MG63 (cell line): Measurements from ENCODE around the gene ACO1. TPM values are rescaled to one million over a fixed set of nuclear protein-coding genes. Genes with fewer than 3 reads are reported as not detected.

Experiments used
- DNase-seq: peaks from one replicate; pipeline ENCODE4 v3.0.0-alpha.2; 2020
- H3K27me3 ChIP-seq: fragments of 250-450 bp; sonication (Bioruptor Pico); 2 replicates; pipeline ENCODE4 v1.5.1; 2020; ENCODE audit warnings: mild to moderate bottlenecking, moderate library complexity
- H3K36me3 ChIP-seq: fragments of 250-450 bp; sonication (Bioruptor Pico); 2 replicates; pipeline ENCODE4 v1.5.1; 2020; ENCODE audit warnings: mild to moderate bottlenecking, moderate library complexity
- H3K4me3 ChIP-seq: fragments of 250-450 bp; sonication (Bioruptor Pico); 2 replicates; pipeline ENCODE4 v1.5.1; 2020; ENCODE audit warnings: mild to moderate bottlenecking, moderate library complexity
- H3K9me3 ChIP-seq: fragments of 250-450 bp; sonication (Bioruptor Pico); 2 replicates; pipeline ENCODE4 v1.5.1; 2020; ENCODE audit warnings: mild to moderate bottlenecking, moderate library complexity
- total RNA-seq: library from RNA; depleted of rRNA; stranded (reverse); fragments of >200 nt; shearing (Covaris generic); gene quantifications from 2 replicates; pipeline ENCODE4 v1.2.3, GENCODE V29; 2014; ENCODE audit warnings: low replicate concordance

Gene ACO1
- total RNA-seq, 1 experiment from 2014 or later: 29.2 TPM

GRCh38 chr9:32431940-32432555 lies 47.6 kb downstream of the ACO1 start:
- Histone ChIP-seq H3K4me3 (no peak overlapping the region), H3K36me3 (no peaks in the 10 kb centered on the region; the same call in none of the 2 replicates), H3K9me3 (no peaks in the 10 kb centered on the region), H3K27me3 (no peaks in the 10 kb centered on the region)
- DNase-seq: peak; percentile 23

GRCh38 chr9:32434892-32435291 lies 50.4 kb downstream of the ACO1 start:
- Histone ChIP-seq H3K4me3 (no peak overlapping the region), H3K36me3 (no peaks in the 10 kb centered on the region; the same call in none of the 2 replicates), H3K9me3 (no peaks in the 10 kb centered on the region), H3K27me3 (no peaks in the 10 kb centered on the region)
- no peak for DNase-seq

GRCh38 chr9:32441678-32442077 lies 57.2 kb downstream of the ACO1 start:
- H3K9me3 ChIP-seq: no peaks in the 10 kb centered on the region
- no peak for DNase-seq
- peaks cover 2% of the 10 kb centered on the region; the same call in 1 of the 2 replicates for H3K36me3 ChIP-seq
- H3K27me3 ChIP-seq: no peaks in the 10 kb centered on the region
- no peak overlapping the region for H3K4me3 ChIP-seq

- DNase-seq: no peak
Measured at GRCh38 chr9:32442433-32442832, 58.0 kb downstream of the ACO1 start.

GRCh38 chr9:32449969-32450368 lies 65.5 kb downstream of the ACO1 start:
- Histone ChIP-seq H3K36me3 (no peaks in the 10 kb centered on the region), H3K27me3 (no peaks in the 10 kb centered on the region), H3K4me3 (no peak overlapping the region), H3K9me3 (no peaks in the 10 kb centered on the region)
- no peak for DNase-seq

More at GRCh38 chr9:32442433-32442832, 58.0 kb downstream of the ACO1 start:
- Histone ChIP-seq H3K9me3 (no peaks in the 10 kb centered on the region), H3K4me3 (no peak overlapping the region), H3K36me3 (peaks cover 2% of the 10 kb centered on the region; the same call in 1 of the 2 replicates), H3K27me3 (no peaks in the 10 kb centered on the region)

- no peak overlapping the region for H3K4me3 ChIP-seq
- DNase-seq: no peak
- H3K36me3 ChIP-seq: no peaks in the 10 kb centered on the region; the same call in 1 of the 2 replicates
- H3K27me3 ChIP-seq: no peaks in the 10 kb centered on the region
- no peaks in the 10 kb centered on the region for H3K9me3 ChIP-seq
Measured at GRCh38 chr9:32454280-32454679, 69.8 kb downstream of the ACO1 start.

GRCh38 chr9:32455738-32456137 lies 71.3 kb downstream of the ACO1 start:
- H3K9me3 ChIP-seq: no peaks in the 10 kb centered on the region
- no peaks in the 10 kb centered on the region for H3K27me3 ChIP-seq
- H3K4me3 ChIP-seq: no peak overlapping the region
- DNase-seq: no peak
- no peaks in the 10 kb centered on the region; the same call in 1 of the 2 replicates for H3K36me3 ChIP-seq

- DNase-seq: no peak
Measured at GRCh38 chr9:32456564-32456963, 72.1 kb downstream of the ACO1 start.

GRCh38 chr9:32463500-32464293 lies 79.3 kb downstream of the ACO1 start:
- H3K36me3 ChIP-seq: no peaks in the 10 kb centered on the region
- H3K9me3 ChIP-seq: no peaks in the 10 kb centered on the region
- H3K4me3 ChIP-seq: no peak overlapping the region
- no peaks in the 10 kb centered on the region for H3K27me3 ChIP-seq
- no peak for DNase-seq

More at GRCh38 chr9:32456564-32456963, 72.1 kb downstream of the ACO1 start:
- H3K4me3 ChIP-seq: no peak overlapping the region
- no peaks in the 10 kb centered on the region; the same call in 1 of the 2 replicates for H3K36me3 ChIP-seq
- no peaks in the 10 kb centered on the region for H3K27me3 ChIP-seq
- H3K9me3 ChIP-seq: no peaks in the 10 kb centered on the region

GRCh38 chr9:32468740-32469139 lies 84.3 kb downstream of the ACO1 start:
- DNase-seq: no peak
- Histone ChIP-seq H3K36me3 (no peaks in the 10 kb centered on the region), H3K27me3 (no peaks in the 10 kb centered on the region), H3K9me3 (no peaks in the 10 kb centered on the region), H3K4me3 (no peak overlapping the region)

- Histone ChIP-seq H3K36me3 (no peaks in the 10 kb centered on the region), H3K27me3 (no peaks in the 10 kb centered on the region), H3K9me3 (no peaks in the 10 kb centered on the region), H3K4me3 (no peak overlapping the region)
- DNase-seq: no peak
Measured at GRCh38 chr9:32472344-32472743, 87.9 kb downstream of the ACO1 start.

GRCh38 chr9:32483343-32483742 lies 98.9 kb downstream of the ACO1 start:
- Histone ChIP-seq H3K4me3 (no peak overlapping the region), H3K9me3 (no peaks in the 10 kb centered on the region), H3K36me3 (no peaks in the 10 kb centered on the region), H3K27me3 (no peaks in the 10 kb centered on the region)
- DNase-seq: no peak

- Histone ChIP-seq H3K4me3 (no peak overlapping the region), H3K9me3 (no peaks in the 10 kb centered on the region), H3K27me3 (no peaks in the 10 kb centered on the region), H3K36me3 (no peaks in the 10 kb centered on the region)
- DNase-seq: no peak
Measured at GRCh38 chr9:32486839-32487562, 102.6 kb downstream of the ACO1 start.

- Histone ChIP-seq H3K36me3 (no peaks in the 10 kb centered on the region), H3K9me3 (no peaks in the 10 kb centered on the region), H3K4me3 (no peak overlapping the region), H3K27me3 (no peaks in the 10 kb centered on the region)
- DNase-seq: no peak
Measured at GRCh38 chr9:32487981-32488380, 103.5 kb downstream of the ACO1 start.

GRCh38 chr9:32490601-32491000 lies 106.2 kb downstream of the ACO1 start:
- Histone ChIP-seq H3K4me3 (no peak overlapping the region), H3K36me3 (no peaks in the 10 kb centered on the region), H3K9me3 (no peaks in the 10 kb centered on the region), H3K27me3 (no peaks in the 10 kb centered on the region)
- no peak for DNase-seq

- Histone ChIP-seq H3K27me3 (no peaks in the 10 kb centered on the region), H3K9me3 (peaks cover 5% of the 10 kb centered on the region; the same call in 1 of the 2 replicates), H3K36me3 (no peaks in the 10 kb centered on the region; the same call in 1 of the 2 replicates), H3K4me3 (no peak overlapping the region)
- DNase-seq: no peak
Measured at GRCh38 chr9:32497921-32498320, 113.5 kb downstream of the ACO1 start.

GRCh38 chr9:32500768-32501167 lies 116.3 kb downstream of the ACO1 start:
- H3K27me3 ChIP-seq: no peaks in the 10 kb centered on the region
- H3K36me3 ChIP-seq: no peaks in the 10 kb centered on the region; the same call in 1 of the 2 replicates
- no peak for DNase-seq
- peaks cover 5% of the 10 kb centered on the region; the same call in 1 of the 2 replicates for H3K9me3 ChIP-seq
- no peak overlapping the region for H3K4me3 ChIP-seq
